ENCODE results near the gene STAM. TPM values are rescaled to one million over a fixed set of nuclear protein-coding genes. Genes with fewer than 3 reads are reported as not detected.

Gene STAM
- total RNA-seq, 1 experiment from 2014 or later: 29.3 TPM

GRCh38 chr10:17734432-17735080 is 90.6 kb downstream of the STAM start:
- H3K4ac ChIP-seq (ENCODE audit: low read depth, low read length): no peak overlapping the region
- no peak overlapping the region for H4K91ac ChIP-seq (ENCODE audit: insufficient read length, low read depth, low read length)
- no peak for TF ChIP-seq CTCF (conservative IDR thresholded peaks at IDR 0.05)
- H3T11ph ChIP-seq (ENCODE audit: low read length): no peak overlapping the region
- no peaks in the 10 kb centered on the region for H3K4me1 ChIP-seq (ENCODE audit: insufficient read depth, low read length)
- H4K5ac ChIP-seq (ENCODE audit: insufficient read length, low read depth, low read length): no peak overlapping the region
- no peak overlapping the region for H3K56ac ChIP-seq (ENCODE audit: insufficient read length, low read depth, low read length)
- H3K79me1 ChIP-seq (ENCODE audit: insufficient read depth, low read depth, low read length, poor library complexity, severe bottlenecking): no peaks in the 10 kb centered on the region
- no peak overlapping the region for H3K9ac ChIP-seq (ENCODE audit: extremely low read depth, insufficient read length, low read length)
- no peak for DNase-seq
- H3K23me2 ChIP-seq (ENCODE audit: insufficient read length, low read depth, low read length, poor library complexity, severe bottlenecking): no peaks in the 10 kb centered on the region
- H3K79me2 ChIP-seq (ENCODE audit: insufficient read depth, low read length): no peaks in the 10 kb centered on the region
- H3K23ac ChIP-seq (ENCODE audit: insufficient read length, low read depth, low read length): no peak overlapping the region
- no peak overlapping the region for H3K18ac ChIP-seq (ENCODE audit: insufficient read length, low read depth, low read length)
- H2AFZ ChIP-seq (ENCODE audit: low read length): no peak overlapping the region
- no peak overlapping the region for H2BK20ac ChIP-seq (ENCODE audit: low read depth, low read length, poor library complexity, severe bottlenecking)
- H2BK120ac ChIP-seq (ENCODE audit: low read depth, low read length, poor library complexity, severe bottlenecking): no peak overlapping the region
- Mint-ChIP-seq H3K27ac (no peak overlapping the region), H3K4me1 (no peaks in the 10 kb centered on the region), H3K27me3 (ENCODE audit: low read depth) (no peaks in the 10 kb centered on the region), H3K4me3 (no peak overlapping the region), H3K36me3 (ENCODE audit: insufficient read depth in 1 of 3, low read depth in 3 of 3) (no peaks in the 10 kb centered on the region), H3K9me3 (no peaks in the 10 kb centered on the region)
- no peak overlapping the region for H2AK5ac ChIP-seq (ENCODE audit: insufficient read length, low read length)
- no peak overlapping the region for H2BK5ac ChIP-seq (ENCODE audit: insufficient read length, low read length)
- H2BK12ac ChIP-seq (ENCODE audit: insufficient read length, low read depth, low read length): no peak overlapping the region
- no peak overlapping the region for H2BK15ac ChIP-seq (ENCODE audit: low read depth, low read length)
- H3K27me3 ChIP-seq (ENCODE audit: insufficient read depth, low read length): no peaks in the 10 kb centered on the region
- H3K9me3 ChIP-seq (ENCODE audit: control insufficient read depth, low read depth, low read length): no peaks in the 10 kb centered on the region
- no peak overlapping the region for H4K8ac ChIP-seq (replicated peaks; ENCODE audit: insufficient read length, low read depth, low read length)
- WGBS (ENCODE audit: extremely low coverage, insufficient read length, low lambda C conversion rate): no CpG with 5 or more reads among the region's 9 CpGs
- no peak overlapping the region for H3K14ac ChIP-seq (ENCODE audit: insufficient read depth, low read length)
- H3K27ac ChIP-seq (ENCODE audit: insufficient read length, low read depth, low read length): no peak overlapping the region
- H3K4me2 ChIP-seq (ENCODE audit: insufficient read depth, insufficient read length, low read length): no peak overlapping the region
- no peaks in the 10 kb centered on the region for H4K20me1 ChIP-seq (ENCODE audit: control insufficient read depth, insufficient read depth, insufficient read length)

Data from H9 (cell line).